Activated T-cell treated with anti-CD3 and anti-CD28 coated beads for 1 hour (primary cell): ENCODE data around the gene SND1.
"Not testable (repeated sequence)": the region's sequence is repeated elsewhere in the genome, so short reads cannot be mapped to it uniquely, and the experiment has no call there.

Source experiments
- DNase-seq: peaks from one replicate; pipeline ENCODE4 v3.0.0-alpha.2; 2020; ENCODE audit warnings: low read depth

The SND1 gene

GRCh38 chr7:127652333-127653248 lies 597 bp downstream of the SND1 start:
- no peak for DNase-seq

GRCh38 chr7:127653396-127653795 lies 1.4 kb downstream of the SND1 start:
- no peak for DNase-seq

GRCh38 chr7:127654404-127655394 lies 2.7 kb downstream of the SND1 start:
- no peak for DNase-seq

GRCh38 chr7:127655720-127656119 lies 3.7 kb downstream of the SND1 start:
- no peak for DNase-seq

DNA sequence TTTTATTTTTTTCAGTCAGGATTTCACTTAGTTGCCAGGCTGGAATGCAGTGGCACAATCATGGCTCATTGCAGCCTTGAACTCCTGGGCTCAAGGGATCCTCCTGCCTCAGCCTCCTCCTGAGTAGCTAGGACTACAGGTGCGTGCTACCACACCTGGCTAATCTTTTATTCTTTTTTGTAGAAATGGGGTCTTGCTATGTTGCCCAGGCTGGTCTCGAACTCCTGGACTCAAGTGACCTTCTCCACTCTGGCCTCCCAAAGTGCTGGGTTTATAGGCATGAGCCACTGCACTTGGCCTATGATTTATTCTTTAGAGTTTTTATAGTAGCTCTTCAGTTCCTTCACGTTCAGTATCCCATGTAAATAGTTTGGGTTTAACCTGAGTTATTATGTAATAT lies 5.5 kb downstream of the SND1 start:
- no peak for DNase-seq

- DNase-seq, result no peak
Measured at GRCh38 chr7:127658970-127659630, 7.1 kb downstream of the SND1 start.

DNA sequence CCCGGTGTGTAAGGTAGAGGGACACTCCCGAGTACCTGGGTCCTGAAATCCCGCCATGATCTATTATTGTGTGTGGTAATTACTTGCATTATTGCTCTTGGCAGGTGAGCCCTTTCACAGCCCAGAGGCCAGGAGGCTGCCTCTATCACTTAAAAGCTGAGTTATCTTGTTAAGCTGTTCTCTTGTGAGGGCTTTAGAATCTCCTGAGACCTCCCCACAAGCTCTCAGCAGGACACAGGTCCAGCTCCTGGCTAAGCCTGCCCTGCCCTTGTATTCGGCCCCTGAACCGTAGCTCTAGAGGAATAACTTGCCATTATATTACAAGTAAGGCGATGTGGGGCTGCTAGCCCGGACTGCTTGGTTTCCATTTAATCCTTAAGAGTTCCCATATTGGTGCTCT lies 13.9 kb downstream of the SND1 start:
- DNase-seq, result no peak

GRCh38 chr7:127666602-127667001 lies 14.6 kb downstream of the SND1 start:
- DNase-seq, result no peak

- no peak for DNase-seq
Measured at GRCh38 chr7:127667017-127667670, 15.2 kb downstream of the SND1 start.

DNA sequence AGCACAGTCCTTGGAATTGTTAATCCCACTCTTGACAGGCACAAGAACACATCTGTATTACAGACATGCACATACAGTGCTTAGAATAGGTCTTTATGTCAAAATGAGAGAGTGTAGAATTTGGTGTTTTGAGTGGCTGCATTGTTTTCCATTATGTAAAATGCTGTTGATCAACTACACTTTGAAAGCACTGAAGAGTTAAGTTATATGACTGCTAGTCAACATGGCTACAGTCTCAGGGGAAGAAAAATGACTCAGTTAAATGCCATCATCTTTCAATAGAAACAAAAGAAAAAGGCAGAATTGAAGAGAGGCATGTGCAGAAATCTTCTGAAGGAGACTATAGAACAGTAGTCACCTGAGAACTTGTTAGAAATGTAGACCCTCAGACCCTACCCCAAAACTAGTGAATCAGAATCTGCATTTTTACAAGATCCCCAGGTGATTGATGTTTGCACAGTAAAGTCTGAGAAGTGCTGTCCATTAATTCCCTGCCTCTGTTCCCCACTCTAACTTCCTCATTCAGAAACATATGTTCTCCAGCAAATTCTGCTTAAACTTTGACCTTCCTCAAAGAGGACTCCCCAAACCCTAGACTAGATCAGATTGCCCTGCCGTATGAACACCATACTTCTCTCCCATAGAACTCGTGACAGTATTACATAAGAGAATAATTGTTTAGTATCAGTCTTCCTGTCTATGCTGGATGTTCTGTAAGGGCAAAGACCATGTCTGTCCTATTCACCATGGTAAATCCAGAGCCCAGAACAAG lies 16.0 kb downstream of the SND1 start:
- no peak for DNase-seq

DNA sequence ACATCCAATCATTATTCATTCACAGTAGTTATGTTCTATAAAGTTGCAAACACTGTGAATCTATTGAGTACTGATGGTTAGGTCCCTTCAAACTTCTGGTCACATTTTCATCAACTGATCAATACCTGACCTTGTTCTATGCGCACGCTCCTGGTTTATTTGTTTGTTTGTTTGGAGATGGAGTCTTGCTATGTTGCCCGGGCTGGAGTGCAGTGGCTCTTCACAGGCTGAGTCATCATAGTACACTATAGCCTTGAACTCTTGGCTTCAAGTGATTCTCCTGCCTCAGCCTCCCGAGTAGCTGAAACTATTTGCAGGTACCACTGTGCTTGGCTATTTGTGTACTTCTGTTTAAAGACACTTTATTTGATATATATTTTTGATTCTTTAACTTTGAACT lies 19.3 kb downstream of the SND1 start:
- no peak for DNase-seq

GRCh38 chr7:127673902-127674301 lies 21.9 kb downstream of the SND1 start:
- DNase-seq, result no peak

DNA sequence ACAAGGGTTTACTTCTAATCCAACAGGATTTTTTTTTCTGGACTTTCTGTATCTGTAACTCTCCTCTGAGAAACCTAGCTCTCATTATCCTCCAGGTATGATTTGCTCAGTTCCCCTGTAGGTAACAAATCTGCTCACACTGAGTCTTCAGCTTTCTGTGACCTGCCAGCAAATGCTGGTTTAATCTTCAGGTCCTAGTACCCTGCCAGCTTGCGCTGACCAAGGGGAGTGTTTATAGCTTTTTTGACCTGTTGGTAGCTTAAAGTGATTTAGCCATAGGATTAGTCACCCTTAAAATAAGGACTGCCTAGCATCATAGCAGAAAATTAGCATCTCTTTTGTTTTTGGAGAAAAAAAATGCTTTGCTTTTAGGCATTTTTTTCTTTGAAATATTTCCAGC lies 22.4 kb downstream of the SND1 start:
- no peak for DNase-seq

- DNase-seq, result not testable (repeated sequence)
Measured at GRCh38 chr7:127674923-127675322, 22.9 kb downstream of the SND1 start.

GRCh38 chr7:127675721-127676120 lies 23.7 kb downstream of the SND1 start:
- DNase-seq, result no peak

DNA sequence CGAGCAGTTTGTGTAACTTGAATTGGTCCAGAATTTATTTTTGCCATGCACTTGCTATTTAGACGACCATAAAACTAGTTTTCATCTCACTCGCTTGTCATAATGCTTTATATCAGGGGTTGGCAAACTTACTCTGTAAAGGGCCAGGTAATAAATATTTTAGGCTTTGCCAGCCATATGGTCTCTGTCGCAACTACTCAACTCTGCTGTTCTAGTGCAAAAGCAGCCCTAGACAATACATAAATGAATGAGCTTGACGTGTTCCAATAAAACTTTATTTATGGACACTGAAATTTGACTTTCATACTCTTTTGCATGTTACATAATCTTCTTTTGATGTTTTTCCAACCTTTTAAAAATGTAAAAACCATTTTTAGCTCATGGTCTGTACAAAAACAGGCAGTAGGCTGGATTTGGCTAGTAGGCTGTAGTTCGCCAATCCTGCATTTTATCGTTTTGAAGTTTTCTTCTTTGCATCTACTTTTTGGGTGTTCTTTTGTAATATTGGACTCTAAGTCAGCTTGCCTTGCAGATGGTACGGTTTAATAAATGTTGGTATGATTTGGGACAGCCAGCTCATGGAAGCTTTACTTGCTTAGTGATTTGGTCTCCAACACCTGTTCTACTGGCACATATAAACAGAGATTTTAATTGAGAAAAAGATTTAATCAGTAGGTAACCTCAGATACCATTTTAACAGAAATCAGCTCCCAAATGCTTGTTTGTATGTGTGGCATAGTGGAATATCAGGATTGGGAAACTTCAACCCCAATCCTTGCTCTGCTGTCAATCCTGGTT lies 25.6 kb downstream of the SND1 start:
- DNase-seq, result no peak

DNA sequence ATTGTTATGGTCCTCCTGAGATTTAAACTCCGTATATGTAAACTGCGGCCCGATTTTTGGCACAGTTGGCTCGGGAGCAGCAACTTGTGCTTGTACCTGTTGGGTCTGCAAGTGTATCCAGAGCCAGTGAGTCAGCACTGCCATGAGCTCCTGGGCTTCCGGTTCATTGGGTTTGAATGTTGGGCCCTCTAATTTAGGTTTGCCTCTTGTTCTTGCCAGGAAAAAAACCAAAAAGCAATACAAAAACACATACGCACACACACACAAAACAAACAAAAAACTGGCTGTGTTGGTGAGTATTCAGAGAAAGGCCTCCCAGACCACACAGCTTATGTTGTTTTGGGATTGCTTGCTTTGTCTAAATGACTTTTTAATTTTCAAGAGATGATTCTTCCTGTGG lies 26.3 kb downstream of the SND1 start:
- DNase-seq, result no peak

DNA sequence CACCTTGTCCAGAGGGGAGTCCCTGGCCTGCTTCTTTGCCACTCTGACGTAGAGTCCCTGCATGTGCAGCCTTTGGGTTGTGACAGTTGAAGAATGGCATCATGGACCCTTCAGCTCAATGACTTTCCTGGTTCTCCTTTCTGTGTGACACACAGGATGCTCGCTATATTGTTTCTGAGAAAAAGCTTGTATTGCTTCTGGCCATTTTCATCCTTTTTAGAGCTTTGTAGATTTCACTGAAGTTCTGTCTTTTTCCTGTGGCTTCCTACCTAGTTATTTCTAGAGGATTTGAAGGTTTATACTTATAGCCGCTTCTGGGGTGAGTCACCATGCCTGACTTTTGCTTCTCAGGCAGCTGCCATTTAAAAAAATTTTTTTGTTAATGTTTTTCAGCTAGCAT lies 27.0 kb downstream of the SND1 start:
- DNase-seq, result no peak

DNA sequence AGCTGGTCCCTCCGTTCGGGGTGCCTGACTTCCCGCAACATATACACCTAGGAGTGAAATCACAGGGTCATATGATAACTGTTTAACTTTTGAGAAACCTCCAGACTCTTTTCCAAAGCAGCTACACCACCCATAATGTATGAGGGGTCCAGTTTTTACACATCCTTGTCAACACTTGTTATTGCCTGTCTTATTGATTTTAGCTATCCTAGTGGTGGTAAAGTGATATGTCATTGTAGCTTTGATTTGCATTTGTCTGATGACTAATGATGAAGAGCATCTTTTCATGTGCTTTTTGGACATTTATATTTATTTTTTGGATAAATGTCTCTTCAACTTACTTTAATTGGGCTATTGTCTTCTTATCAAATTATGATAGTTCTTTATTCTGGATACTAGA lies 29.0 kb downstream of the SND1 start:
- DNase-seq, result no peak

DNA sequence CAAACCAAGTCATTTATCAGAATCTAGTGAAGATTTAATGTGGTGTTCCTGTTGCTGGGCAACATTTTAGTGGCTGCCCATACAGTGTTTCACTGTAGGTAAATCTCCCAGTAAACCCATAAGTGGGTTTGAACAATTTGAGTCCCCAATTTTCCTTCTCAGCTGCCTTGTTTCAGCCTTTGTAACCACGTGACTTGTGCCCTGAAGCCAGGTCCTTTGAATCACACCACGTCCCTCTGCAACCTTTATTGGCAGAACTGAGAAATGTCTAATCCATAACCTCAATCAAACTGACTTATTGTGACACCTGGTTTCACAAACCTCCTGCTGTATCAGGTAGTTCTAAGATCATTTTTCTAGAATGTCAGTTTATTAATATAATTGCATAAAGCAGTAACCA lies 30.1 kb downstream of the SND1 start:
- DNase-seq, result no peak
